AG04450 (cell line): Measurements from ENCODE around the gene DIP2A. TPM values are rescaled to one million over a fixed set of nuclear protein-coding genes. Genes with fewer than 3 reads are reported as not detected.

Experiments
- CTCF ChIA-PET: fragments of 300-600, 350-600 bp; formaldehyde crosslinking; extraction: SDS; loops from one replicate; lab custom pipeline; 2022; ENCODE audit warnings: antibody characterized with exemption, inconsistent platforms; lab: Charles Lee
- POLR2A ChIA-PET: fragments of 350-600 bp; formaldehyde crosslinking; extraction: SDS; loops from one replicate; lab custom pipeline; 2021; ENCODE audit warnings: antibody characterized with exemption, inconsistent platforms; lab: Yijun Ruan, JAX
- DNase-seq: peaks from one replicate; pipeline ENCODE4 v3.0.0-alpha.2; 2011; ENCODE audit warnings: low read depth, low spot score
- H3K27ac ChIP-seq: one replicate; pipeline ENCODE4 v1.5.1; 2012; ENCODE audit warnings: low read depth, low read length, control low read depth
- H3K27me3 ChIP-seq: one replicate; pipeline ENCODE4 v1.6.0; 2012; ENCODE audit warnings: low read length; ENCODE audit not compliant: control insufficient read depth, insufficient read depth
- H3K4me3 ChIP-seq: 2 replicates; pipeline ENCODE4 v1.5.1; 2011; ENCODE audit warnings: mild to moderate bottlenecking, low read depth, low read length, control low read depth
- H3K9me3 ChIP-seq: 2 replicates; pipeline ENCODE4 v1.5.1; 2012; ENCODE audit warnings: low read length; ENCODE audit not compliant: control insufficient read depth, insufficient read depth
- polyA plus RNA-seq: library from polyadenylated mRNA; depleted of rRNA; stranded (reverse); fragments of >200 nt; gene quantifications from 2 replicates; pipeline ENCODE4 v1.2.3, GENCODE V29; 2011
- TF ChIP-seq, protein P1 (sequence below): IDR thresholded peaks from 2 replicates; pipeline ENCODE4 v1.5.1; 2011; ENCODE audit warnings: low read depth, low read length, control low read depth, inconsistent platforms

The DIP2A gene
- polyA plus RNA-seq, 1 experiment, result 21.0 TPM

DNA sequence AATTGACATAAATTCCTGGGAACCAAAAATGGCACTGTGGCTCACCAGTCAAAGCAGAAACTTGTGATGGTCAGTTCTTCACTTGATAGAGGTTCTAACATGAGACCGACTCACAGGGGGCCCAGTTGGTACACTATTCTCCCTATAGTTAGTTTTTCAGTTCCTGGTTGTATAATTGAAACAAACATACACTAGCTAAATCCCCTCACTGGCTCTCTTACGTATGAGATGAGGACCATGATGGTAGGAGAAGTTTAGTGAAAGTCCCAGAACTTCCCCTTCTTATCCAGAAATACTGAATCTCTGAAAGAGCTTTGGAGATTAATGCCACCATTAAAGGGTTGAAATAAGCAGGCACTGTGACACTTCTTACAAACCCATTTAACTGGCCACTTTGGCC lies 148.9 kb downstream of the DIP2A start:
- Histone ChIP-seq H3K27me3 (peaks cover 12% of the 10 kb centered on the region), H3K27ac (no peak overlapping the region), H3K9me3 (peaks cover 10% of the 10 kb centered on the region), H3K4me3 (no peak overlapping the region)
- TF ChIP-seq, protein P1, sequence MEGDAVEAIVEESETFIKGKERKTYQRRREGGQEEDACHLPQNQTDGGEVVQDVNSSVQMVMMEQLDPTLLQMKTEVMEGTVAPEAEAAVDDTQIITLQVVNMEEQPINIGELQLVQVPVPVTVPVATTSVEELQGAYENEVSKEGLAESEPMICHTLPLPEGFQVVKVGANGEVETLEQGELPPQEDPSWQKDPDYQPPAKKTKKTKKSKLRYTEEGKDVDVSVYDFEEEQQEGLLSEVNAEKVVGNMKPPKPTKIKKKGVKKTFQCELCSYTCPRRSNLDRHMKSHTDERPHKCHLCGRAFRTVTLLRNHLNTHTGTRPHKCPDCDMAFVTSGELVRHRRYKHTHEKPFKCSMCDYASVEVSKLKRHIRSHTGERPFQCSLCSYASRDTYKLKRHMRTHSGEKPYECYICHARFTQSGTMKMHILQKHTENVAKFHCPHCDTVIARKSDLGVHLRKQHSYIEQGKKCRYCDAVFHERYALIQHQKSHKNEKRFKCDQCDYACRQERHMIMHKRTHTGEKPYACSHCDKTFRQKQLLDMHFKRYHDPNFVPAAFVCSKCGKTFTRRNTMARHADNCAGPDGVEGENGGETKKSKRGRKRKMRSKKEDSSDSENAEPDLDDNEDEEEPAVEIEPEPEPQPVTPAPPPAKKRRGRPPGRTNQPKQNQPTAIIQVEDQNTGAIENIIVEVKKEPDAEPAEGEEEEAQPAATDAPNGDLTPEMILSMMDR, result no peak
- no peak for DNase-seq
- ChIA-PET POLR2A (no interaction called here), CTCF (no interaction called here)

DNA sequence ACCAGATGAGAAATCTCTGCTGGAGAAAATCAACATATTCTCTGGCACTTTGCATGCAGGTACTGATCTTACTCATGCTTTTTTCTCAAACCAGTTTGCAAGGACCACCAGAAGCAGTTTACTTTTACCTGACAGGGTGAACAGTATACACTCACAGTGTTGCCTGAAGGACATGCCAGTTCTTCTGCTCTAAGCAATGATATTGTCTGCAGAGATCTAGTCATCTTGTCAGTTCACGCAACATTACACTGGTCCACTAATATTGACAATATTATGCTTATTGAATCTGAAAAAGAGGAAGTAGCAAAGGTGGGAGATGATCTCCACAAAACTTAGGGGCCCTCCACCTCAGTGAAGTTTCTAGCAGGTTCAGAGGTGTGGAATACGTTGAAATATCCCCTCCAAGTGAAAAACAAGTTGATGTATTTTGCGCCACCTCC lies 150.0 kb downstream of the DIP2A start:
- POLR2A ChIA-PET, result no interaction called here
- TF ChIP-seq, protein P1, result no peak
- CTCF ChIA-PET, result no interaction called here

DNA sequence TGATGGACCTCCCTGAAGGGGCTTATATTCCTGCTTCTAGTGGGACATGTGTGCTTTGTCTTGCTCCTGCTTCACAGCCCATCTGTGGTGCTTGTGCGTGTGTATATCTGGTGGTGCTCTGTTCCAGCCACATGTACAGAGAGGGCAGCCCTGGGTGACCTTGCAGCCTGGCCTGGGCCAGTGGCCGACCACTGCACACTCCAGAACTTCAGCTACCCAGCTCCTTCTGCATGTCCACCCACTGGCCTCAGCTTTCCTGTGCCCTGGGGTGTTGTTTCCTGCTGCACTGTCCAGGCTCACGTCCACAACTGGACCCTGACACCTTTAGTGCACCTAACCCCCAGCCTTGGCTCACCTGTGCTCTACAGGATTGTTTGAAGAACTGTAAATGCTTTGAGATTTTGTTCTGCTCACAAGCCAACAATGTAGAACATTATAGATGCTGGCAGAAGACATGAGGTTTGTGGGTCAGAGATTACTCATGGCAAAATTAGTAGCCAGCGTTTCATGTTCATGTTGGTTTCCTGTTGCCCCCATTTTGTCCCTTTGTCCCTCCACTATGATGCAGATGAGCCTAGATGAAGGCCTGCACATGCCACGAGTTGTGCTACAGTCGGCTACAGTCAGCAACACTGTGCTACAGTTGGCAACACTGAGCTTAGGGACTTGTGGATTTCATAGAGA lies 151.5 kb downstream of the DIP2A start:
- ChIA-PET CTCF (no interaction called here), POLR2A (no interaction called here)
- Histone ChIP-seq H3K9me3 (peaks cover 10% of the 10 kb centered on the region), H3K27me3 (peaks cover 12% of the 10 kb centered on the region), H3K4me3 (no peak overlapping the region), H3K27ac (no peak overlapping the region)
- TF ChIP-seq, protein P1, result no peak
- no peak for DNase-seq

More for the DNA sequence above, 150.0 kb downstream of the DIP2A start:
- H3K9me3 ChIP-seq, result peaks cover 10% of the 10 kb centered on the region
- H3K4me3 ChIP-seq, result no peak overlapping the region
- peaks cover 12% of the 10 kb centered on the region for H3K27me3 ChIP-seq
- no peak overlapping the region for H3K27ac ChIP-seq
- no peak for DNase-seq

DNA sequence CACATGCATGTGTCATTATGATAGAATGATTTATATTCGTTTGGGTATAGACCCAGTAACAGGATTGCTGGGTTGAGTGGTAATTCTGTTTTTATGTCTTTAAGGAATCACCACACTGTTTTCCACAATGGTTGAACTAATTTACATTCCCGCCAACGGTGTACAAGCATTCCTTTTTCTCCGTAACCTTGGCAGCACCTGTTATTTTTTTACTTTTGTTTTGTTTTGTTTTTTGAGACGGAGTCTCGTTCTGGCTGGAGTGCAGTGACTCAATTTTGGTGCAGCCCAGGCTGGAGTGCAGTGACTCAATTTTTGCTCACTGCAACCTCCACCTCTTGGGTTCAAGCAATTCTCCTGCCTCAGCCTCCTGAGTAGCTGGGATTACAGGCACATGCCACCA lies 154.7 kb downstream of the DIP2A start:
- H3K27me3 ChIP-seq, result peaks cover 15% of the 10 kb centered on the region
- no peak overlapping the region for H3K27ac ChIP-seq
- H3K9me3 ChIP-seq, result peaks cover 10% of the 10 kb centered on the region
- ChIA-PET POLR2A (no interaction called here), CTCF (no interaction called here)
- TF ChIP-seq, protein P1, result no peak
- DNase-seq, result no peak
- H3K4me3 ChIP-seq, result no peak overlapping the region

DNA sequence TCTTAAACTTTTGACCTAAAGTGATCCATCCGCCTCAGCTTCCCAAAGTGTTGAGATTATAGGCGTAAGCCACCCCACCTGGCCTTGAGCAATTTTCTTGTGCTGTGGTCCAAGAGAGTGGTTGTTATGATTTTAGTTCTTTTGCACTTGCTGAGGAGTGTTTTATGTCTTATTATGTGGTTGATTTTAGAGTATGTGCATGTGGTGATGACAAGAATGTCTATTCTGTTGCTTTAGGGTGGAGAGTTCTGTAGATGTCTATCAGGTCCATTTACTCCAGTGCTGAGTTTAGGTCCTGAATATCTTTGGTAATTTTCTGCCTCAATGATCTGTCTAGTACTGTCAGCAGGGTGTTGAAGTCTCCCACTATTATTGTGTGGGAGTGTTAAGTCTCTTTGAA lies 157.4 kb downstream of the DIP2A start:
- H3K4me3 ChIP-seq, result no peak overlapping the region
- TF ChIP-seq, protein P1, result no peak
- peaks cover 5% of the 10 kb centered on the region; the same call in 1 of the 2 replicates for H3K9me3 ChIP-seq
- ChIA-PET CTCF (no interaction called here), POLR2A (no interaction called here)
- no peak for DNase-seq
- peaks cover 7% of the 10 kb centered on the region for H3K27me3 ChIP-seq
- no peak overlapping the region for H3K27ac ChIP-seq
